H1 (cell line): Measurements from ENCODE around the gene APLP2. TPM values are rescaled to one million over a fixed set of nuclear protein-coding genes. Genes with fewer than 3 reads are reported as not detected.

Source experiments
- CTCF ChIA-PET: fragments of 300-600 bp; sonication (Branson Sonifier 250); formaldehyde crosslinking; loops from one replicate; lab custom pipeline; 2021; ENCODE audit not compliant: partially characterized antibody; lab: Charles Lee
- POLR2A ChIA-PET: fragments of 300-600 bp; sonication (Branson Sonifier 250); formaldehyde crosslinking; loops from one replicate; lab custom pipeline; 2021; ENCODE audit warnings: inconsistent platforms; ENCODE audit not compliant: partially characterized antibody; lab: Charles Lee
- DNase-seq, 2 experiments: peaks; one replicate each; pipeline versions ENCODE4 v3.0.0 to v3.0.0-alpha.2; 2010 to 2022; ENCODE audit warnings: low spot score in 2 of 2, low read depth in 1 of 2, mixed read lengths in 1 of 2
- FAIRE-seq: peaks from 2 replicates; lab custom pipeline; 2011; peaks lifted over from hg19 to GRCh38; lab: Jason Lieb, UNC
- H2AFZ ChIP-seq: 2 replicates; pipeline ENCODE4 v1.8.1; 2012; ENCODE audit warnings: low read length, inconsistent platforms
- H2AK5ac ChIP-seq: 2 replicates; pipeline ENCODE4 v1.6.1; 2013; ENCODE audit warnings: low read depth, low read length
- H2BK120ac ChIP-seq: replicated peaks from 2 replicates; pipeline ENCODE3; 2013; ENCODE audit warnings: low read depth, low read length, inconsistent platforms
- H2BK12ac ChIP-seq: 2 replicates; pipeline ENCODE4 v1.6.1; 2013; ENCODE audit warnings: low read depth, low read length
- H2BK15ac ChIP-seq: 2 replicates; pipeline ENCODE4 v1.6.1; 2013; ENCODE audit warnings: low read length
- H2BK20ac ChIP-seq: 2 replicates; pipeline ENCODE4 v1.6.1; 2013; ENCODE audit warnings: low read length
- H2BK5ac ChIP-seq: 2 replicates; pipeline ENCODE4 v1.6.1; 2013; ENCODE audit warnings: low read depth, low read length
- H3K14ac ChIP-seq: 2 replicates; pipeline ENCODE4 v1.6.1; 2013; ENCODE audit warnings: inconsistent platforms; ENCODE audit not compliant: insufficient read length
- H3K18ac ChIP-seq: 2 replicates; pipeline ENCODE4 v1.6.1; 2013; ENCODE audit warnings: low read length; ENCODE audit errors: extremely low read depth
- H3K23ac ChIP-seq: 2 replicates; pipeline ENCODE4 v1.6.1; 2013; ENCODE audit warnings: inconsistent platforms; ENCODE audit not compliant: insufficient read length
- H3K23me2 ChIP-seq: 2 replicates; pipeline ENCODE4 v1.6.1; 2013; ENCODE audit warnings: low read depth, low read length
- H3K27ac ChIP-seq: 2 replicates; pipeline ENCODE4 v1.6.1; 2011; ENCODE audit warnings: low read depth, low read length, inconsistent platforms
- H3K27me3 ChIP-seq, 4 experiments: replicated peaks in 1 of 4; 1 replicate in 1 of 4; 2 replicates in 3 of 4; pipeline versions ENCODE4 v1.6.1 to v1.8.1; 2011 to 2013; ENCODE audit warnings: low read length in 3 of 4, mild to moderate bottlenecking in 3 of 4, inconsistent platforms in 2 of 4, mixed read lengths in 2 of 4, moderate library complexity in 1 of 4; ENCODE audit not compliant: control insufficient read depth in 3 of 4, insufficient read depth in 3 of 4; ENCODE audit errors: extremely low read depth in 1 of 4
- H3K36me3 ChIP-seq, 4 experiments: 2 replicates each; pipeline versions ENCODE4 v1.6.1 to v1.8.1; 2011 to 2013; ENCODE audit warnings: mild to moderate bottlenecking in 4 of 4, low read length in 3 of 4, moderate library complexity in 2 of 4, control low read depth in 1 of 4, inconsistent platforms in 1 of 4; ENCODE audit not compliant: insufficient read depth in 4 of 4, control insufficient read depth in 2 of 4
- H3K4ac ChIP-seq: replicated peaks from 2 replicates; pipeline ENCODE3; 2013; ENCODE audit warnings: low read length, low read depth, mixed read lengths, inconsistent platforms; ENCODE audit not compliant: insufficient read length
- H3K4me1 ChIP-seq, 4 experiments: replicated peaks in 1 of 4; 1 replicate in 1 of 4; 2 replicates in 3 of 4; pipeline versions ENCODE4 v1.6.1 to v1.8.1; 2011 to 2013; ENCODE audit warnings: low read length in 3 of 4, inconsistent platforms in 2 of 4, mixed read lengths in 1 of 4; ENCODE audit not compliant: insufficient read depth in 4 of 4, control insufficient read depth in 3 of 4
- H3K4me2 ChIP-seq, 2 experiments: 2 replicates each; pipeline versions ENCODE4 v1.6.1 to v1.8.1; 2011 to 2013; ENCODE audit warnings: low read depth in 2 of 2, low read length in 2 of 2, control low read depth in 1 of 2, inconsistent platforms in 1 of 2, mild to moderate bottlenecking in 1 of 2; ENCODE audit not compliant: insufficient read depth in 1 of 2
- H3K4me3 ChIP-seq, 4 experiments: fragments of 200-600, 300-600 bp in 1 of 4; sonication (generic), shearing (Covaris generic), sonication (Bioruptor Twin) in 1 of 4; 2 replicates each; pipeline versions ENCODE4 v1.5.1 to v1.8.1; 2011 to 2016; ENCODE audit warnings: low read length in 4 of 4, low read depth in 3 of 4, control low read depth in 2 of 4, inconsistent platforms in 2 of 4, mild to moderate bottlenecking in 2 of 4, mixed read lengths in 1 of 4, moderate library complexity in 1 of 4; ENCODE audit not compliant: insufficient read depth in 2 of 4; ENCODE audit errors: extremely low read depth in 1 of 4
- H3K56ac ChIP-seq: replicated peaks from 2 replicates; pipeline ENCODE3; 2013; ENCODE audit warnings: low read depth, mild to moderate bottlenecking, mixed read lengths, low read length, inconsistent platforms; ENCODE audit not compliant: insufficient read length
- H3K79me1 ChIP-seq: 2 replicates; pipeline ENCODE4 v1.6.1; 2013; ENCODE audit warnings: low read depth, low read length, control low read depth
- H3K79me2 ChIP-seq, 2 experiments: 2 replicates each; pipeline versions ENCODE4 v1.6.1 to v1.8.1; 2012 to 2013; ENCODE audit warnings: low read length in 2 of 2, mild to moderate bottlenecking in 2 of 2, inconsistent platforms in 1 of 2; ENCODE audit not compliant: insufficient read depth in 2 of 2, control insufficient read depth in 1 of 2
- H3K9ac ChIP-seq, 4 experiments: replicated peaks in 1 of 4; 1 replicate in 1 of 4; 2 replicates in 3 of 4; pipeline versions ENCODE4 v1.6.1 to v1.8.1; 2011 to 2013; ENCODE audit warnings: low read depth in 3 of 4, low read length in 3 of 4, control low read depth in 2 of 4, mild to moderate bottlenecking in 2 of 4, moderate library complexity in 2 of 4, inconsistent platforms in 1 of 4; ENCODE audit errors: extremely low read depth in 1 of 4
- H3K9me3 ChIP-seq, 2 experiments: 2 replicates each; pipeline versions ENCODE4 v1.6.1 to v1.8.1; 2012 to 2013; ENCODE audit warnings: mild to moderate bottlenecking in 2 of 2, moderate library complexity in 2 of 2, control low read depth in 1 of 2, inconsistent platforms in 1 of 2, low read depth in 1 of 2, low read length in 1 of 2, mixed read lengths in 1 of 2; ENCODE audit not compliant: insufficient read depth in 2 of 2
- H4K20me1 ChIP-seq, 2 experiments: replicated peaks in 1 of 2; 2 replicates each; pipeline versions ENCODE3 to v1.8.1; 2011 to 2013; ENCODE audit warnings: inconsistent platforms in 2 of 2, low read length in 2 of 2, mild to moderate bottlenecking in 1 of 2; ENCODE audit not compliant: insufficient read depth in 2 of 2, control insufficient read depth in 1 of 2
- H4K5ac ChIP-seq: 2 replicates; pipeline ENCODE4 v1.6.1; 2013; ENCODE audit warnings: low read length, low read depth, mixed read lengths, inconsistent platforms; ENCODE audit not compliant: insufficient read length
- H4K8ac ChIP-seq: 2 replicates; pipeline ENCODE4 v1.8.0; 2013; ENCODE audit warnings: mild to moderate bottlenecking, moderate library complexity, low read length, inconsistent platforms; ENCODE audit not compliant: insufficient read depth; ENCODE audit errors: extremely low read depth
- H4K91ac ChIP-seq: replicated peaks from 2 replicates; pipeline ENCODE3; 2013; ENCODE audit warnings: low read length, mixed read lengths, inconsistent platforms; ENCODE audit not compliant: insufficient read length
- ASH2L ChIP-seq: fragments of 200-600, 300-600 bp; sonication (generic); IDR thresholded peaks from one replicate; pipeline ENCODE4 v1.7.1; 2017; ENCODE audit warnings: low read length
- CEBPB ChIP-seq: IDR thresholded peaks from 2 replicates; pipeline ENCODE4 v1.6.1; 2012; ENCODE audit warnings: low read depth, low read length
- HDAC2 ChIP-seq, 2 experiments: fragments of 300-600 bp in 1 of 2; sonication (generic) in 1 of 2; IDR thresholded peaks; 2 replicates each; pipeline ENCODE4 v1.6.1; 2011 to 2012; ENCODE audit warnings: low read depth in 2 of 2, low read length in 2 of 2, mild to moderate bottlenecking in 2 of 2, moderate library complexity in 2 of 2, borderline replicate concordance in 1 of 2, inconsistent platforms in 1 of 2
- HDAC6 ChIP-seq: IDR thresholded peaks from one replicate; pipeline ENCODE4 v1.7.1; 2012; ENCODE audit warnings: low read depth, mild to moderate bottlenecking, inconsistent platforms, low read length, moderate library complexity
- MAFK ChIP-seq: IDR thresholded peaks from 2 replicates; pipeline ENCODE4 v1.6.1; 2012; ENCODE audit warnings: low read depth, mild to moderate bottlenecking, improper control_type of control experiment, low read length
- RFX5 ChIP-seq: IDR thresholded peaks from 2 replicates; pipeline ENCODE4 v1.6.1; 2011; ENCODE audit warnings: low read depth, low read length, improper control_type of control experiment, borderline replicate concordance
- RNF2 ChIP-seq: fragments of 200-900, 300-1000 bp; sonication (generic); IDR thresholded peaks from 2 replicates; pipeline ENCODE4 v1.7.1; 2016; ENCODE audit warnings: borderline replicate concordance, low read depth, mild to moderate bottlenecking, antibody characterized with exemption, low read length; ENCODE audit not compliant: poor library complexity, severe bottlenecking; ENCODE audit errors: missing control alignments
- RXRA ChIP-seq: IDR thresholded peaks from 2 replicates; pipeline ENCODE4 v1.6.1; 2011; ENCODE audit warnings: low read depth, mild to moderate bottlenecking, low read length, moderate library complexity; ENCODE audit not compliant: insufficient read depth
- SIRT6 ChIP-seq: IDR thresholded peaks from one replicate; pipeline ENCODE4 v1.7.1; 2012; ENCODE audit warnings: low read length, inconsistent platforms
- USF2 ChIP-seq: IDR thresholded peaks from 2 replicates; pipeline ENCODE4 v1.6.1; 2011; ENCODE audit warnings: low read length, improper control_type of control experiment
- WGBS, 2 experiments: shearing (Covaris generic) in 1 of 2; methylation state at CpG; one replicate each; pipeline versions ENCODE4 v1.1.6 to v1.1.7; 2013 to 2015; ENCODE audit warnings: low lambda C conversion rate in 2 of 2, mixed read lengths in 2 of 2, inconsistent platforms in 1 of 2, low coverage in 1 of 2, missing lambda C conversion rate in 1 of 2; ENCODE audit not compliant: insufficient replicate concordance in 2 of 2, insufficient coverage in 1 of 2, insufficient read length in 1 of 2; ENCODE audit errors: extremely low coverage in 1 of 2, missing lambda C conversion rate in 1 of 2; 5-methylcytosine and 5-hydroxymethylcytosine counted together
- polyA plus RNA-seq, 7 experiments: library from polyadenylated mRNA; depleted of rRNA in 3 of 7; stranded (reverse) in 5 of 7; unstranded in 2 of 7; fragments of >200 nt in 5 of 7; fragments of 200-250 nt in 2 of 7; gene quantifications; 1 replicate in 5 of 7; 2 replicates in 1 of 7; 4 replicates in 1 of 7; pipeline versions ENCODE4 v1.2.1 to v1.2.3, GENCODE V29; 2011 to 2013; ENCODE audit warnings: missing spikeins in 2 of 7, mixed read lengths in 2 of 7
- total RNA-seq: library from RNA; stranded (reverse); fragmentation: NEBNext Ultra II Directional; extraction: Animal tissue kit (Norgen Biotek cat#: 25700); gene quantifications from 2 replicates; pipeline ENCODE4 v1.2.1, GENCODE V29; 2021

Gene APLP2
- total and polyA plus RNA-seq, 2 of the 8 experiments (the other 6 are each of a cell fraction or from before 2014, with no cell fraction given): 222 to 315 TPM

DNA sequence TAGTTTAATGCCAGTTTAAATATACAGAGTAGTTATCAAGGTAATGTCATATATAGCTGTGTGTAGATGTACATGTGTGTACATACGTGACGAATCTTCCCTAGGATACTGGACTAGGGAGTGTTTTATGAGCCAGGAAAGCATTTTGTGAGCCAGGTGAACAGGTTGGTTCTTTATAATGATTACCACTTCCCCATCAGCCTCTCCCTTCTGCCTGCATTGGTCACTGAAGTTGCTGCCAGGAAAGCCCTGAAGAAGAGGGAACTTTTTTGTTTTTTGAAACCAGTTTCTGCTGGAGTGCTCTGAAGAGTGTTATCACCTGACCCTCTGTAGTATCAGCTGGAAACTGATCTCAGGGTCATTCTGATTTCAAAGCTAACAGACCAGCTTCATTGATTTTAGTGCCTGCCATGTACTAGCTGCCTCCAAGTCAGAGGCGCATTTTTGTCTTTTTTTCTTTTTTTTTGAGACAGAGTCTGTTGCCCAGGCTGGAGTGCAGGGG lies 75.7 kb downstream of the APLP2 start:
- Histone ChIP-seq H2BK12ac (no peak overlapping the region), H2AFZ (no peak overlapping the region), H3K56ac (no peak overlapping the region), H3K4ac (no peak overlapping the region), H2BK15ac (no peak overlapping the region), H3K36me3 (peaks cover 17 to 52% (median 27%) of the 10 kb centered on the region in 4 experiments), H3K9ac (peak overlapping the region in 2 of 4 experiments; percentile 8 to 28; a peak in 1 of 7 replicates), H3K27ac (peak overlapping the region; percentile 69), H3K79me1 (no peaks in the 10 kb centered on the region; the same call in 1 of the 2 replicates), H4K8ac (no peak overlapping the region), H2BK5ac (no peak overlapping the region), H3K27me3 (no peaks in the 10 kb centered on the region), H3K14ac (no peak overlapping the region), H4K20me1 (peaks cover 2 to 10% of the 10 kb centered on the region in 2 experiments), H2AK5ac (no peak overlapping the region), H3K79me2 (no peaks in the 10 kb centered on the region), H3K18ac (no peak overlapping the region), H3K4me1 (peaks cover 0 to 15% (median 7%) of the 10 kb centered on the region in 4 experiments; a peak in 5 of 7 replicates), H3K4me3 (no peak overlapping the region), H3K4me2 (no peak overlapping the region), H4K5ac (no peak overlapping the region), H4K91ac (no peak overlapping the region), H2BK20ac (no peak overlapping the region), H2BK120ac (no peak overlapping the region), H3K9me3 (no peaks in the 10 kb centered on the region), H3K23me2 (no peaks in the 10 kb centered on the region), H3K23ac (no peak overlapping the region)
- FAIRE-seq (no peak), DNase-seq (no peak)
- ChIA-PET POLR2A (interaction anchor here (0.6 to 2.8 kb wide), 12 partner anchors 8 to 169 kb away, joined by 3 to 17 read pairs (median 4); partner anchors contain the start of genes APLP2, PRDM10 and ST14), CTCF (interaction anchor here (0.6 to 3.6 kb wide), 21 partner anchors 10 to 441 kb away, joined by 3 to 60 read pairs (median 5); no protein-coding TSS in a partner anchor)
- 88% methylated on average over 3 of the region's 3 CpGs; no CpG with 5 or more reads in 1 of the 2 experiments for WGBS, 2 experiments
- TF ChIP-seq SIRT6: no peak
- TF ChIP-seq RFX5: no peak
- TF ChIP-seq HDAC6: no peak
- TF ChIP-seq ASH2L: no peak
- no peak for TF ChIP-seq RNF2
- no peak for TF ChIP-seq USF2
- TF ChIP-seq CEBPB: no peak
- TF ChIP-seq HDAC2 (IDR thresholded peaks at IDR 0.05; ENCODE audit: borderline replicate concordance in 1 of 2, low read depth in 2 of 2, low read length in 2 of 2): no peak
- no peak for TF ChIP-seq MAFK
- TF ChIP-seq RXRA: no peak
